ENCODE measurements around the gene CTU1.
A peak's percentile ranks its signal among the peaks of the same experiment; 100 is the strongest.

CTU1 gene

DNA sequence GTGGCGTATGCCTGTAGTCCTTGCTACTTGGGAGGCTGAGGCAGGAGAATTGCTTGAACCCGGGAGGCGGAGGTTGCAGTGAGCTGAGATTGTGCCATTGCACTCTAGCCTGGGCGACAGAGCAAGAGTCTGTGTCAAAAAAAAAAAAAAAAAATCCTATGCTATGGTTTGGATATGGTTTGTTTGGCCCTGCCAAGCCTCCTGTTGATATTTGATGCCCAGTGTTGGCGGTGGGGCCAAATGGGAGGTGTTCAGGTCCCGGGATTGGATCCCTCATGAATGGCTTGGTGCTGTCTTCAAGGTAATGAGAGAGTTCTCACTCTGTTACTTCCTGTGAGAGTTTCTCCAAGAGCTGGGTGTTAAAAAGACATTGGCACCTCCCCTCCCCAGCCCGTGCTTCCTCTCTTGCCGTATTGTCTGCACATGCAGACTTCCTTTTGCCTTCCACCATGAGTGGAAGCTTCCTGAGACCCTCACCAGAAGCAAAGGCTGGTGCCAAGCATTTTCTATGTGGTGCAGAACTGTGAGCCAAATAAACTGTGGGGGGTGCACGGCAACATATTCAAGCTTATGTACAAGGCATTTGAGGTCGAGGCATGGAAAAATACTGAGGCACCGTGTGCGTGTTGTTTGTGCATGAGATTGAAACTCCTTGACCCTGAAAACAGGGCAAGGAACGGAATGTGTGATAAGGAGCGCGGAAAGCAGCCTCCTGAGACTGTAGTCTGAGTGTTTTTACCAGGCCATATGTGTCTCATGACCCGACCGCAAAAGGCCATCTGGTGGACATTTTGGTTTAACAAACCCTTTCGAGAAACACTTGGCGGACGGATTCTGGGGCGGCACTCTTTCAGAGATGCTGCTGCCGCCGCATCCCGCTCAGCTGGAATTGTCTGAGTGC, 23.8 kb upstream of the CTU1 start:
- DNase-seq: peak; percentile 33

DNA sequence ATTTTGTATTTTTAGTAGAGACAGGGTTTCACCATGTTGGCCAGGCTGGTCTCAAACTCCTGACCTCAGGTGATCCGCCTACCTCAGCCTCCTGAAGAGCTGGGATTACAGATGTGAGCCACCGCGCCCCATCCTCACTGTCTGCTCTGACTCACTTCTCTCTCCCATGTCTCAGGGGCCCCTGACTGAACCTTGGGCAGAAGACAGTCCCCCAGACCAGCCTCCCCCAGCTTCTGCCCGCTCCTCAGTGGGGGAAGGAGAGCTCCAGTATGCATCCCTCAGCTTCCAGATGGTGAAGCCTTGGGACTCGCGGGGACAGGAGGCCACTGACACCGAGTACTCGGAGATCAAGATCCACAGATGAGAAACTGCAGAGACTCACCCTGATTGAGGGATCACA, 21.5 kb upstream of the CTU1 start:
- DNase-seq: no peak

DNA sequence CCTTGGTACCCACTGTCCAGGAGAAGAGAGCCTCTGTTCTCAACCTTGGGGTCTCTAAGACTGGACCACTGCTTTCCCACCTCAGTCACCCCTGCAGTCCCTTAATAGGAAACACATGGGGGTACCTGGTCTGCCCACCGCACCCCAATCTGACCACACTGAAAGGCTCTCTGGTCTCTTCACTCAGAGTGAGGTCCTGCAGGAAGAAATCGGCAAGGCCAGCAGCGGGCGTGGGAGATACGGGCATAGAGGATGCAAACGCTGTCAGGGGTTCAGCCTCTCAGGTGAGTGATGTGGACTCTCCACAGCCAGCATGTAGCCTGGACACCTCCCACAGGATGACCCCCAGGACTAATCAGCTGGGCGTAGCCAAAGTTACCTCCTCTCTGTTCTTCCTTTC, 20.0 kb upstream of the CTU1 start:
- no peak for DNase-seq

DNA sequence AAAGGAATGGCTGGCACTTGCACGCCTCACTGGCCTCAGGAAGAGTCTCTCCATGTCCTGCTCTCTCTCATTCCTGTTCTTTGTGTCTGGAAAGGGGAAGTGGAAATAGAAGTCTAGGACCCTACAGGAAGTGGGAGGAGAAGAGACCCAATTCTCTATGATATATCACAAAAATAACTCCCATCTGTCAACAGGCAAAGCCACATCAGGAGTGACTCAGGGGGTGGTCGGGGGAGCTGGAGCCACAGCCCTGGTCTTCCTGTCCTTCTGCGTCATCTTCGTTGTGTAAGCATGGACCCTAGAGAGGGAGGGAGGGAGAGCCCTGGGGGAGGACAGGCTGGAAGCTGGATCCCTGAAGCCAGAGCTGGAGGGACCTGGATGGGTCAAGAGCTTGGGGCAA, 19.5 kb upstream of the CTU1 start:
- DNase-seq: no peak

DNA sequence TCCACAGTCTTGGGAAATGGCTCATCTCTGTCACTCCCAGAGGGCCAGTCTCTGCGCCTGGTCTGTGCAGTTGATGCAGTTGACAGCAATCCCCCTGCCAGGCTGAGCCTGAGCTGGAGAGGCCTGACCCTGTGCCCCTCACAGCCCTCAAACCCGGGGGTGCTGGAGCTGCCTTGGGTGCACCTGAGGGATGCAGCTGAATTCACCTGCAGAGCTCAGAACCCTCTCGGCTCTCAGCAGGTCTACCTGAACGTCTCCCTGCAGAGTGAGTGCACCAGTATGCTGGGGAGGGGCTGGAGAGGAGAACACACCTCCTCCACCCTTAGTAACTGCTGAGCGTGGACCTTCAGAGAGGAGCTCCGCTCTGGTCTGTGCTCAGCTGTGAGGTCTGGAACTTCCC, 18.8 kb upstream of the CTU1 start:
- no peak for DNase-seq

DNA sequence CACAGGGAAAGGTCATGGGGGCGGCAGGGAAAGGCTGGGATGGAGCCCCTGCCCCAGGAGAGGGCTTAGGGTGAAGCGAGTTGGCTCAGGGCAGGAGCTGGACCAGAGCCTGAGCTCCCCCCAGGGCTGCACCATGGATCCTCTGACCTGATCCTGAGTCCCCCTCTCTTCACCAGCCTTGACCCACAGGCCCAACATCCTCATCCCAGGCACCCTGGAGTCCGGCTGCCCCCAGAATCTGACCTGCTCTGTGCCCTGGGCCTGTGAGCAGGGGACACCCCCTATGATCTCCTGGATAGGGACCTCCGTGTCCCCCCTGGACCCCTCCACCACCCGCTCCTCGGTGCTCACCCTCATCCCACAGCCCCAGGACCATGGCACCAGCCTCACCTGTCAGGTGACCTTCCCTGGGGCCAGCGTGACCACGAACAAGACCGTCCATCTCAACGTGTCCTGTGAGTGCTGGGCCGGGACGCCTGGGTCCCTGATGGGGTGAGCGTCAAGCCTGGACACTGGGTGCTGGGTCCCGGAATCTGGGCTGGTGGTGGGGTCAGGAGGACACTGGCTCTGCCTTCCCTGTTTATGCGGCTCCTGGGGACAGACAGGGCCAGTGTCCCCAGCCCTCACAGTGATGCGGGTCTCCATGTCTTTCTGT, 17.3 kb upstream of the CTU1 start:
- no peak for DNase-seq

DNA sequence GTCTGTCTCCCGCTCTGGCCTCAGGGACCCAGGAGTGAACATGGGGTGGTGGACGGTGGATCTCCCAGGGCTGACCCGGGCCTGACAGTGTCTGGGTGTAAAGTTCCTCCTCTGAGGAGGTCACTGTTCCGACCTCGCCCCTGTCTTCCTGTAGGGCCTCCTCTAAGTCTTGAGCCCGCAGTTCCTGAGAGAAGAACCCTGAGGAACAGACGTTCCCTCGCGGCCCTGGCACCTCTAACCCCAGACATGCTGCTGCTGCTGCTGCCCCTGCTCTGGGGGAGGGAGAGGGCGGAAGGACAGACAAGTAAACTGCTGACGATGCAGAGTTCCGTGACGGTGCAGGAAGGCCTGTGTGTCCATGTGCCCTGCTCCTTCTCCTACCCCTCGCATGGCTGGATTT, 16.5 kb upstream of the CTU1 start, which contains the start of gene SIGLEC9:
TSS of gene SIGLEC9 (plus strand) at position 178 of the 400 bp plus-strand sequence. CDS start at position 247, 69 bp downstream.
- DNase-seq: no peak

DNA sequence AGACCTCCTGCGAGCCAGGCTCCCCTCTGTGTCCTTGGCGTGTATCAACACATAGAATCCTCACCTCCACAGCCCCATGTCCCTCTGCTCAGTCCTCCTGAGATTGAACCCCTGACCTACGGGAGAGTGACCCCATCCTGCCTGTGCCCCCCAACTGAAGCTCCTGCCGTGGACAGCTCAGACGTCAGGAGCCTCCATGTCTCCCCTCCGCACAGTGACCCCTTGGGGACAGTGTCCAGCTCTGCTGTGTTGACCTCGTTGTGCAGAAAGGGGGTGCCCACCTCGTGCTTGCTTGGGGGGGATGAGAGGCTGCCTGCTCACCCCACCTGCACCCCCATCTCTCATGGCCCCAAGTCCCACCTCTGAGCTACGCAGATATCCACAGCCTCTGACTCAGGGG, 16.0 kb upstream of the CTU1 start:
- no peak for DNase-seq

DNA sequence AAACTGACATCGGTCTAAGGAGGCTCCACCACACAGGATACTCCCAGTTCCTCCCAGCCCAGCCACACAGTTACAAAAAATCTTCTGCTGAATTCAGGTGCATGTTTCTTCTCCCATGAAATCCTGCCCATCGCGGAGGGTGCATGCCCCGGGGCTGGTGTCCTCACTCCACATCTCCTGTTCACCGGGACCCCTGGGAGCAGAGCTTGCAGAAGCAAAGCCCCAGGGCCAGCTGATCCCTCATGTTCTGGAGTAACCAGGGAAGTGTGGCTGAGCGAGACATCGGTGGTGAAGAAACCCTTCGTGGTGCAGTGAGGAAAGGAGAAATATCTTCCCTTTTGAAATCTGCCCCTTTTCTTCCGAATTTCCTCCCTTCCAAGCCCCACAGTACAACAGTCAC, 15.6 kb upstream of the CTU1 start:
- no peak for DNase-seq

DNA sequence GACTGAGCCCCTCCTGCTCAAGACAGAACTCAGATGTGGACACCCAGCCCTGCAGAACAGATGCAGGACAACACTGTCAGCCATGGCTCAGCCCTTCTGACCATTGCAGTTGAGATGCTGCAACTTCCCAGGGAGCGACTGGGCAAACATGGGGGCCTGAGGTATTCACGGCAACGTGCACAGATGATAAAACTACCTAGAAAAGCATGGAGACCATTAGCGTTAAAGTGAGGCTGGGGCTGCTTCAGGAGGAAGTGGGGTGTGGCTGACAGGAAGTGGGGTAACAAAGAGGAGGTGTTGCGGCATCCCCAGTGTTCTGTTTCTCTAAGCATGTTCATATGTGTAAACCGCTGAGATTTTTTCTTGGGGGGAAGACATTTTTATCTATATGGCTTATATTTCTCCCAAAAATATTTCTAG, 15.2 kb upstream of the CTU1 start:
- peak; percentile 41 for DNase-seq

DNA sequence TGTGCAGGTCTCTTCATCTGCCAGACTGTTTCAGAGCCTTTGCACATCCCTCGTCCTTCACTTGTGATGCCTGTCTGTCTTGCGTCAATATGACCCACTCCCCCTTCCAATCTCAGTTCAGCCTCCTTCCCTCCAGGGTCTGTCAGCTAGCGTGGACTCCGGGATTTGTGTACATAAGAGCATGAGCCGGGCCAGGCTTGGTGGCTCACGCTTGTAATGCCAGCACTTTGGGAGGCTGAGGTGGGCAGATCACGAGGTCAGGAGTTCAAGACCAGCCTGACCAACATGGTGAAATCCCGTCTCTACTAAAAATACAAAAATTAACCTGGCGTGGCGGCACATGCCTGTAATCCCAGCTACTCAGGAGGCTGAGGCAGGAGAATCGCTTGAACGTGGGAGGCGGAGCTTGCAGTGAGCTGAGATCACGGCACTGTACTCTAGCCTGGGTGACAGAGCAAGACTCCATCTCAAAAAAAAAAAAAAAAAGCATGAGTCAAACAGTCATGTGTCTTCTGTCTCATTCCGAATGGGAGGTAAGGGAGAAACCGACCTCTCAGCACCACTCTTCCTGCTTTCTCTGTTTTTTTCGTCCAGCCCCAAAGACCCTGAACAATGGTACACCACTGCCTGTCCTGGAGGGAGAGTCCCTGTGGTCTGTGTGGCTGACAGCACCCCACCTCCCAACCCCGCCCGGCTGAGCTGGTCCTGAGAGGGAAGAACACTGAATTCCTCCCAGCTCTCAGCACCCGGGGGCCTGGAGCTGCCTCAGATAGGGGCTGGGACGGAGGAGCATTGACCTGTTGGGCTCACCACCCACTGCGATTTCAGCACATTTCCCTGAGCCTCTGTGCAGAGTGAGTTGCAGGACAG, 14.1 kb upstream of the CTU1 start:
- no peak for DNase-seq

DNA sequence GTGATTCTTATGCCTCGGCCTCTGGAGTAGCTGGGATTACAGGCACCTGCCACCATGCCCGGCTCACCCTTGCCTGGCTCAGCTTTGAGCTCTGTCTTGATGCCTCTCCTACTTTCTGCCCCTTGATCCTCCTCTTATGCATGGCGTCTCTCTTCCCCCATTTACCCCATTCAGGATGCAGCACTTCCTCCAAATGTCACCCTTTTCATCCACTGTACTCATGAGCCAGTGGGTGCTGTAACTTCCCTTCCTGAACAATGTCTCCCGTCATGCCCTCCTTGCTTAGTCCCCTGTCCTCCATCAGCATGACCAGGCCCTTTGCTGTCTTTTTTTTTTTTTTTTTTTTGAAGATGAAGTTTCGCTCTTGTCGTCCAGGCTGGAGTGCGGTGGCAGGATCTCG, 13.0 kb upstream of the CTU1 start:
- DNase-seq: no peak

DNA sequence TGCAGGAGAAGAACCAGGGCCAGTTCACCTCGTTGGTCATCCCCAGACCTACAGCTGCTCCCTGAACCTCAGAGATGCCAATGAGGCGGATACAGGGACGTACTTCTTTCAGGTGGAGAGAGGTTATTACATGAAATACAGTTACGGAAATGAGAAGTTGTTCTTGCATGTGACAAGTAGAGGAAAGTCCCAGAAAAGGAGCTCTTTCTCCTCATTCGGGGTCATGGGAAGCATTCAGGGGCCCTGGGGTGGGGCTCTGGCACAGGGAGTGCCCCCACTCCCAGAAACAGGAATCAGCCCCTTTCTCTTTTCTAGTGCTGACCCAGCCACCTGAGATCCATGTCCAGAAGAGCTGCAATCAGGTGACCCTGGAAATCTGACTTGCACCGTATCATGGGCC, 12.0 kb upstream of the CTU1 start:
- DNase-seq: no peak

DNA sequence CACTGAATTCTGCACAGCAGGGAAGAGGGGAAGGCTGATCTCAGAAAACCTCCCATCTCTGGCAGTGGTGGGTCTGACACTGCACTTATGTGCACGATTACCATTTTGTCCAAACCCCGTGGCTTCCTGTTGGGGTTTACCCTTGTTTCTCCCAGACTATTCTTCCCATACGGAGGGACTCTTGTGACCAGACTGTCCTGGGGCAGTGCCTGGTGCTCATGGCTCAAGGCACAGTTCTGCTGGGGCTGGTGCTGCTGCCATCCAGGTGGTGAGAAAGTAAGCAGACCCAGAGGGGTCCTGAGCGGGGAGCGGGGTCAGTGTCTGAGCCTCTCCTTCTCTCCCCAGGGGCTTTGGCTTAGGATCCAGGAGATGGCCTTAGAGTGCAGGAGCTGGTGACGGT, 11.4 kb upstream of the CTU1 start:
- no peak for DNase-seq

DNA sequence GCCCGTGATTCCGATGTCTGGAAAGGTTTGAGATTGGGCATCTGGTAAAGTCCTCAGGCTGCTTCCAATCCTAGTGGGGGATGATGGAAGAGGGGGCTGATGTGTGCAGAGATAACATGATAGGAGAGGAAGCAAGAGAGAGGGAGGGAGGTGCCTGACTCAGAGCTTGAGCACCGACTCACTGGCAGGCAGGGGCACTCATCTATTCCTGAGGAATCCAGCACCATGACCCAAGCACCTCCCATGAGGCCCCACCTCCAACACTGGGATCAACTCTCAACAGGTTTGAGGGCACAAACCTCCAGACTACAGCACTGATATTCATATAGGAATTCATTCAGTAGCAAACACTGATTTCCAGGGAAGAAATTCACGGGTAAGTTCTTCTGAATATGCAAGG, 10.9 kb upstream of the CTU1 start:
- DNase-seq: no peak

DNA sequence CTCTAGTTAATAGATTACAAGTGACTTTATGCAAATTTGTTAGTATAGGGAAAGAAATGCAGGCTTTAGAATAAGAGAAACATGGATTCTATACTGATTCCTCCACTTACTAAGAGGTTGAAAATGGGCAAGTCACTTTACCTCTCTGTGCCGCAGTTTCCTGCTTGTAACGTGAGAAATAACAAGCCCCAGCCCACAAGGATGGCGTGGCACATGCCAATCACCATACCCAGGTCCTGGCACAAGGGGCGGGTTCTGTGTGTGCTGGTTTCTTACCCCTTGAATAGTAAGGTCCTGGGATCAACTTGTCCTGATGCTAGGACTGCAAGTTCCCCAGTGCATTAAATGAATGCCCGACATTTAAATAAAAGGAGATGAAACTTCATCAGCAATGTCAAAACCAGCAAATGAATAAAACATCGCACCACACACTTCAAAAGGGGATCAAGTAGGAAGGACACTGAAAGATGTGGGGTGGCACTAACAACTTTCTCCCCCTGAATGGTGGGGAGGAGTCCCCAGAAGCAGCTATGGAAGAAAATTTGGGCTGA, 8.6 kb upstream of the CTU1 start:
- DNase-seq: no peak

DNA sequence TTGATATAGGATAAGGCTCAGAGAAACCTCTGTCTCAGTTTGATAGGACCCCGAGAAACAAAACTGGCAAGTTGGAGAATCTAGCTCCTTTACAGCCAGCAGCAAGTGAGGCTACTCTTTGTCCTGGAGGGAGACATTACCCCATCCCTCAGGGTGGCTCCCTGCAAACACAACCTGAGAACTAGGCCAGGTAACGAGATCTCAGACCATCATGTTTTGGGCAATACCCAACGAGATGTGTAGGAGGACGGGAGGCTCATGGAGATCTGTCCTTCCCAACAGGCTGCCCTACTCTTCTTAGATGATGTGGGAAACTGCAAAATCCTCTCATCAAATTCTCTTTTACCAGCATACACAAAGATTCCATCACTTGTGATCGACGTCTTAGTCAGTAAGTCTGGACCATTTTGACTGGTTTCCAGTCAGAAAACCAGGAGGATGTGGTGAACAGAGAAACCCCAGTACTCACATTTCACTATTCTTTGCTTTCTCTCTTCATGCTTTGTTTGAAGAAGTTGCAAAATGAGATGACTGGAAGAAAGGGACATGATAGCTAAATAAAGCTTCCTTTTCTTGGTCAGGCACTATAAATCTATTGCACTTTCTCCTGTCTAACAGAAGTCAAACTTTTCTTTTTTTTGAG, 6.0 kb upstream of the CTU1 start:
- DNase-seq: no peak

DNA sequence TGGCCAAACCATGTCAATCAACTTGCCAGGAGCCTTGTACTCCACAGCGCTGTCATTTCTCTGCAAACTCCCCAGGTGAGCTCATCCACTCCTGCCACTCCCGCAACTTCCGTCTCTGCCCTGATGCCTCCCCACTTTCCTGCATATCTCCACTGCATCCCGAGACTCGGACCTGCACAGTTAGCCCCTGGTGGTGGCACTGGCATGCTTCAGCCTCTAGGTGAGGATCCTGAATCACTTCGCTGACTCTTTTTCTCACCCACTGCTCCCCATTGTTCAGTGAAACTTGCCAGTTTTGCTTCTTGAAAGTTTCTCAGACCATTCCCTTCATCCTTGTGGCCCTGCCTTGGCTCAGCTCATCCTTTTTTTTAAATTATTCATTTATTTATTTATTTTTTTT, 3.4 kb upstream of the CTU1 start:
- DNase-seq: no peak

DNA sequence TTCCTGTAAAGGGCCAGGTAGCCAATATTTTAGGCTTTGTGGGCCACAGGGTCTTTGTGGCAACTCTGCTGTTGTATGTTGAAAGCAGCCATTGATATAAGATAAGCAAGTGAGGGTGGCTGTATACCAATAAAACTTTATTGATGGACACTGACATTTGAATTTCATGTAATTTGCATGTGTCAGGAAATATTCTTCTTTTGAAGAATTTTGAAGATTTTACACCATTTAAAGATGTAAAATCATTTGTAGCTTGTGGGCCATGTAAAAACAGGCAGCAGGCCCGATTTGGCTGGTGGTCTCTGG, 2.4 kb upstream of the CTU1 start:
- DNase-seq: no peak

DNA sequence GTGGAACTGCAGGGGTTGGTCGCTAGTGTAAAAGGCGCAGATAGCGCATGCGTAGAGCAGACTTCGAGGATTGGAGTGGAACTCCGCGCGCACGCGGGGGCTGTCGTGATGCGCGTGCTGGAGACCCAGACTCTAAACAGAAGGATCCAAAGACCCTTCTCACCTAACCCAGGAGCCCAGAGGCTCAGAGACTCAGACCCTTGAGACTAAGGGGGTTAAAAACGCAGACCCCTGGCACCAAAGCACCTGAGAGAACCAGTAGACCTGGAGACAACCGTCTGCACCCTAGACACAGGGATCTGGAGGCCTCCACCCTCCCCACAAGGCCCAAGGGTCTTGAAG, 567 bp upstream of the CTU1 start:
- DNase-seq: no peak

DNA sequence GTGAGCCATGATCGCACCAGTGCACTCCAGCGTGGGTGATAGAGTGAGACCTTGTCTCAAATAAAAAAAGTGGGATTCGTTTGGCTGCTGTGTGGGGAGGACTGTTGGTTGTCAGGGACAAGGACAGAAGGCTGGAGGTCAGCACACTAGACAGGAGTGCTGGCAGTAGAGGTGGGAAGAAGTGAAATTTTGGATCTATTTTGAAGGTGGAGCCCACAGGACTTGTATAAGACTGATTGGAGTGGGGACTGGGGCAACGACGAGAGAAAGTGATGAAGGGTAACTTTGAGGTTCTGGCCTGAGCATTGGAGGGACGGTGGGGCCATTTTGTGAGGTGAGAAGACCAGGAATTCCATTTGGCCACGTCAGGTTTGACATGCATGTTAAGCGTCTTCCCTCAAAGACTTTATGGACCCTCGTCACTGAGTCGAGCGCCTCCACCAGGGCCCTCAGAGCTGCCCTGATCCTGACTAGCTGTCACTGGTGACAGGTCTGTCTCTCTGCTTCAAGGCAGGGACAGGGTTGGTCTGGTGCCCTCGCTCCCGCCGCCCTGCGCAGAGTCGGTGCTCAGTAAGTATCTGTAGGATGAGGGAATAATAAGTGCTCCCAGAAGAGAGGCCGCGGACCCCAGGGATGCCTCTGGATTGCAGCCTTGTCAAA, 673 bp downstream of the CTU1 start:
- DNase-seq: peak; percentile 39

DNA sequence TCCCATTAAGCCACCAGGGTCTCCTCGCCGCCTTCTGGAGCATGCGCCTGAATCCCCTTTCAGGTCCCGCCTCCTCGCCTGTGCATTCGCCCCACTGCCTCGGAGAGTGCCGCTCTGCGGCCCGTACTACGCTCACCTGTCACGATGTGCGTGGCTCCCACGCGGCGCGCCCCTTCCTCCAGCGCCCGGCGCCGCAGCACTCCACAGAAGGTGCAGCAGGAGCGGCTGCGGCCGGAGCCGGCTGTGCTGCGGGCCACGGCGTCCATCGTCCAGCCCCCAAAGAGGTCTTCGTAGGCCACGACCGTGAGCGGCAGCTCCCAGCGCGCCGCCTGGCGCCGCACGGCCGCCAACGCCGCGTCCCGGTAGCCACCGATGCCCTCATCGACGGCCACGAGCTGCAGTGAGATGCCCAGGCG, 4.3 kb downstream of the CTU1 start:
- DNase-seq: no peak

Measured in stimulated activated CD4-positive, alpha-beta T cell treated with anti-CD3 and anti-CD28 coated beads, Interleukin-1b, Interleukin-23, amount 100 ng/mL, for 48 hours (primary cell).